WTC11 (cell line): Measurements from ENCODE around the gene KCND1.

Experiments used
- ATF2 ChIP-seq: sonication (generic); formaldehyde crosslinking; IDR thresholded peaks from 2 replicates; pipeline ENCODE4 v1.8.1; 2022; ENCODE audit warnings: low read depth, missing genetic modification reagents, borderline replicate concordance
- NFE2L1 ChIP-seq: sonication (generic); formaldehyde crosslinking; IDR thresholded peaks from 2 replicates; pipeline ENCODE4 v1.8.1; 2023; ENCODE audit warnings: missing genetic modification reagents
- SOX15 ChIP-seq: fragments of 250-450 bp; sonication (Bioruptor Pico); IDR thresholded peaks from 2 replicates; pipeline ENCODE4 v1.9.0; 2021; ENCODE audit warnings: mild to moderate bottlenecking
- SP1 ChIP-seq: sonication (generic); formaldehyde crosslinking; conservative IDR thresholded peaks from 2 replicates; pipeline ENCODE4 v1.8.1; 2022; ENCODE audit warnings: missing genetic modification reagents
- USF1 ChIP-seq: sonication (generic); formaldehyde crosslinking; IDR thresholded peaks from 2 replicates; pipeline ENCODE4 v1.8.0; 2022; ENCODE audit warnings: mild to moderate bottlenecking, missing genetic modification reagents
- USF2 ChIP-seq: sonication (generic); formaldehyde crosslinking; IDR thresholded peaks from 2 replicates; pipeline ENCODE4 v1.8.1; 2023; ENCODE audit warnings: mild to moderate bottlenecking, missing genetic modification reagents, moderate library complexity
- ZNF138 ChIP-seq: sonication (generic); formaldehyde crosslinking; conservative IDR thresholded peaks from 2 replicates; pipeline ENCODE4 v1.8.1; 2022; ENCODE audit warnings: mild to moderate bottlenecking, moderate library complexity, missing genetic modification reagents
- ZNF263 ChIP-seq: sonication (generic); formaldehyde crosslinking; IDR thresholded peaks from 2 replicates; pipeline ENCODE4 v1.8.1; 2022; ENCODE audit warnings: low read depth, mild to moderate bottlenecking, moderate library complexity, missing genetic modification reagents
- ZNF423 ChIP-seq: fragments of 250-450 bp; sonication (Bioruptor Pico); IDR thresholded peaks from 2 replicates; pipeline ENCODE4 v2.1.2; 2022; ENCODE audit warnings: mild to moderate bottlenecking, moderate library complexity
- TF ChIP-seq, protein P1 (sequence below): fragments of 200-600 bp; IDR thresholded peaks from 2 replicates; pipeline ENCODE4 v1.8.0; 2022; ENCODE audit warnings: antibody characterized with exemption

DNA sequence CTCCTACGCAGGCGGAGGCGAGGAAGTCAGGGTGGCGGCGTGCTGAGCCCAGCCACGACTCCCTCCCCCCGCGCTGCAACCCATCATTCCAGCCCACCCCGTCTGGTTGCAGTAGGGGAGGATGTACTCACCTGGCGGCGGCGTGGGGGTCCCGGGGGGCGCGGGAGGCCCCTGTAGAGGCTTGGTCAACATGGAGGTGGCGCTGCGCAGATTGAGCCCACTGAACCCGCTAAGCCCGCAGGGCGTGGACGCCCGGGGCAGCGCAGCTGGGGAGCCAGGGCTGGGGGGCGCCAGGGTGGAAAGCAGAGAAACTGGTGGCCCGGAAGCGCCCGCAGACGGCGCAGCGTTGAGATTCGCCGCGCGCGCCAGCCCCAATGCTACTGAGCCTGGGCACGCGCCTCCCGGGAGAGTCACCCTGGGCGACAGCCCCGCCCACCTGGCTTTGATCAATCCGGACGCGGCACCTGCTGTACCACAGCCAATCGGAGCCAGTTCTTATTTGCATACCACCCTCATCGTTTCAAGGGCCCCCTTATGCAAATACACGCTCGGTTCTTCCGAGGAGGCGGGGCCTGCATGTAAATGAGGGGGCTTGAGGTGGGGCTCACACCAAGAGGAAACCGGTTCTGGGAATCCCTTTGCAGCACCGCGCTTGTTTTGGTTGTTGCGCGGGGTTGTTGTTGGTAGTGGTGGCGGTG lies 52.9 kb downstream of the KCND1 start, which contains the start of gene PIM2:
- TF ChIP-seq USF1 (CRISPR knock-in tag) (peak; percentile 75; the same call in 1 of the 2 replicates), ZNF263 (CRISPR knock-in tag) (no peak), ATF2 (CRISPR knock-in tag) (no peak), SP1 (peak; percentile 60), USF2 (peak; percentile 65), ZNF138 (no peak), ZNF423 (CRISPR knock-in tag) (no peak), SOX15 (CRISPR knock-in tag) (no peak), NFE2L1 (CRISPR knock-in tag) (no peak)
- TF ChIP-seq, protein P1, sequence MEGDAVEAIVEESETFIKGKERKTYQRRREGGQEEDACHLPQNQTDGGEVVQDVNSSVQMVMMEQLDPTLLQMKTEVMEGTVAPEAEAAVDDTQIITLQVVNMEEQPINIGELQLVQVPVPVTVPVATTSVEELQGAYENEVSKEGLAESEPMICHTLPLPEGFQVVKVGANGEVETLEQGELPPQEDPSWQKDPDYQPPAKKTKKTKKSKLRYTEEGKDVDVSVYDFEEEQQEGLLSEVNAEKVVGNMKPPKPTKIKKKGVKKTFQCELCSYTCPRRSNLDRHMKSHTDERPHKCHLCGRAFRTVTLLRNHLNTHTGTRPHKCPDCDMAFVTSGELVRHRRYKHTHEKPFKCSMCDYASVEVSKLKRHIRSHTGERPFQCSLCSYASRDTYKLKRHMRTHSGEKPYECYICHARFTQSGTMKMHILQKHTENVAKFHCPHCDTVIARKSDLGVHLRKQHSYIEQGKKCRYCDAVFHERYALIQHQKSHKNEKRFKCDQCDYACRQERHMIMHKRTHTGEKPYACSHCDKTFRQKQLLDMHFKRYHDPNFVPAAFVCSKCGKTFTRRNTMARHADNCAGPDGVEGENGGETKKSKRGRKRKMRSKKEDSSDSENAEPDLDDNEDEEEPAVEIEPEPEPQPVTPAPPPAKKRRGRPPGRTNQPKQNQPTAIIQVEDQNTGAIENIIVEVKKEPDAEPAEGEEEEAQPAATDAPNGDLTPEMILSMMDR: no peak
